NOMO-1 treated with DMSO at 0.1 percent for 48 hours (cell line): ENCODE data around the gene MAOB.

Source experiments
- DNase-seq: peaks from one replicate; lab custom pipeline; 2025; ENCODE audit not compliant: unreplicated experiment; lab: John Stamatoyannopoulos, UW

The MAOB gene

GRCh38 chrX:43861750-43862149, 20.5 kb downstream of the MAOB start:
- no peak for DNase-seq

- no peak for DNase-seq
Observed at GRCh38 chrX:43860646-43861370, 21.4 kb downstream of the MAOB start.

- no peak for DNase-seq
Observed at GRCh38 chrX:43853225-43853828, 28.9 kb downstream of the MAOB start.

- DNase-seq, result no peak
Observed at GRCh38 chrX:43850629-43851028, 31.6 kb downstream of the MAOB start.

GRCh38 chrX:43849173-43849572, 33.1 kb downstream of the MAOB start:
- DNase-seq, result no peak

GRCh38 chrX:43847352-43847751, 34.9 kb downstream of the MAOB start:
- DNase-seq, result no peak

- no peak for DNase-seq
Observed at GRCh38 chrX:43846558-43846957, 35.7 kb downstream of the MAOB start.

- DNase-seq, result no peak
Observed at GRCh38 chrX:43845776-43846175, 36.5 kb downstream of the MAOB start.

- no peak for DNase-seq
Observed at GRCh38 chrX:43840265-43840664, 42.0 kb downstream of the MAOB start.

GRCh38 chrX:43836435-43837184, 45.6 kb downstream of the MAOB start:
- peak; percentile 18 for DNase-seq

- DNase-seq, result peak; percentile 44
Observed at GRCh38 chrX:43835559-43835958, 46.7 kb downstream of the MAOB start.

GRCh38 chrX:43827791-43828190, 54.5 kb downstream of the MAOB start:
- DNase-seq, result no peak

- no peak for DNase-seq
Observed at GRCh38 chrX:43822014-43822413, 60.2 kb downstream of the MAOB start.

GRCh38 chrX:43817444-43817843, 64.8 kb downstream of the MAOB start:
- DNase-seq, result no peak

GRCh38 chrX:43815209-43815608, 67.0 kb downstream of the MAOB start:
- no peak for DNase-seq

- DNase-seq, result peak; percentile 40
Observed at GRCh38 chrX:43813898-43814297, 68.4 kb downstream of the MAOB start.

- no peak for DNase-seq
Observed at GRCh38 chrX:43813319-43813718, 68.9 kb downstream of the MAOB start.

- DNase-seq, result no peak
Observed at GRCh38 chrX:43809463-43809862, 72.8 kb downstream of the MAOB start.

- no peak for DNase-seq
Observed at GRCh38 chrX:43808231-43808630, 74.0 kb downstream of the MAOB start.

- DNase-seq, result no peak
Observed at GRCh38 chrX:43805579-43805978, 76.7 kb downstream of the MAOB start.

GRCh38 chrX:43804021-43804420, 78.2 kb downstream of the MAOB start:
- DNase-seq, result no peak

GRCh38 chrX:43785930-43786591, 96.2 kb downstream of the MAOB start:
- DNase-seq, result no peak
